Psoas muscle (tissue), 8 donors: ENCODE measurements around the gene BCL7B. TPM values are rescaled to one million over a fixed set of nuclear protein-coding genes. Genes with fewer than 3 reads are reported as not detected.

Experiments used
- ATAC-seq, 4 donors: fragments of 200-7000 bp; cut with Tn5 transposase; one replicate each; pipeline ENCODE4 v1.9.1; 2020; ENCODE audit warnings: moderate library complexity in 3 of 4, mild to moderate bottlenecking in 2 of 4
- DNase-seq, 2 donors: peaks; one replicate each; pipeline ENCODE4 v3.0.0-alpha.2; 2020
- H3K27ac ChIP-seq: fragments of 200-600 bp; one replicate; pipeline ENCODE4 v1.8.0; 2022
- H3K27me3 ChIP-seq, 3 donors: fragments of 200-600 bp in 1 of 3; one replicate each; pipeline versions ENCODE4 v1.6.1 to v1.8.0; 2013 to 2022; ENCODE audit warnings: low read length in 2 of 3, mild to moderate bottlenecking in 2 of 3, moderate library complexity in 1 of 3; ENCODE audit not compliant: insufficient read depth in 3 of 3
- H3K36me3 ChIP-seq, 2 donors: fragments of 200-600 bp in 1 of 2; one replicate each; pipeline versions ENCODE4 v1.6.1 to v1.8.0; 2013 to 2022; ENCODE audit warnings: low read depth in 1 of 2, mild to moderate bottlenecking in 1 of 2, moderate library complexity in 1 of 2; ENCODE audit not compliant: insufficient read depth in 1 of 2
- H3K4me1 ChIP-seq: fragments of 200-600 bp; one replicate; pipeline ENCODE4 v1.8.0; 2022
- H3K4me3 ChIP-seq: fragments of 200-600 bp; one replicate; pipeline ENCODE4 v1.8.0; 2022; ENCODE audit warnings: mild to moderate bottlenecking
- H3K9me3 ChIP-seq: fragments of 200-600 bp; one replicate; pipeline ENCODE4 v1.8.0; 2022
- CTCF ChIP-seq: fragments of 200-600 bp; IDR thresholded peaks from one replicate; pipeline ENCODE4 v1.8.0; 2022; ENCODE audit warnings: antibody characterized with exemption
- whole genome bisulfite sequencing, 3 donors: extraction: QIAGEN DNeasy Blood & Tissue Kit; methylation state at CpG; one replicate each; pipeline versions ENCODE4 v1.1.6 to v1.1.7; 2013; 5-methylcytosine and 5-hydroxymethylcytosine counted together
- intact Hi-C, 2 donors: fragments of 100-400 bp; cut with DNase I; formaldehyde crosslinking; loops; one replicate each; pipeline versions ENCODE4 v1.11.0 to v1.14.2; 2022
- polyA plus RNA-seq, 3 donors: library from polyadenylated mRNA; stranded (reverse); fragments of 200-250 nt; gene quantifications; one replicate each; pipeline ENCODE4 v1.2.3, GENCODE V29; 2013
- total RNA-seq, 4 donors: library from RNA; stranded (reverse); fragmentation: NEBNext Ultra II Directional in 2 of 4; extraction: Animal tissue kit (Norgen Biotek cat#: 25700) in 2 of 4; gene quantifications; one replicate each; pipeline versions ENCODE4 v1.2.1 to v1.2.4, GENCODE V29; 2021 to 2023
- donor health status: healthy with polysubstance abuse.
- donor health status: DM: no; HTN: no; CAD: no; lungs with moderate emphysema.
- donor health status: Bipolar disorder and iron deficiency.
- donor health status: healthy.
- donor health status: DM: yes; HTN: yes; CAD: no.
- donor health status: DM: no; HTN: no; CAD: no.
- donor health status: DM: no; HTN: no; CAD: no.
- donor health status: DM: yes; HTN: yes; CAD: no.

Gene BCL7B
- total and polyA plus RNA-seq, 7 donors: 55.8 to 130 (median 91.9) TPM

- H3K9me3 ChIP-seq: no peaks in the 10 kb centered on the region
- no peak for ATAC-seq
- intact Hi-C loops: no loop called here
- peaks cover 3% of the 10 kb centered on the region for H3K4me1 ChIP-seq
- TF ChIP-seq CTCF: no peak
- WGBS, 3 donors: 90 to 97% (median 92%) methylated on average over 2 of the region's 2 CpGs
- H3K4me3 ChIP-seq: no peak overlapping the region
- no peaks in the 10 kb centered on the region for H3K27me3 ChIP-seq
- H3K27ac ChIP-seq: no peak overlapping the region
- DNase-seq: no peak
- peaks cover 13 to 86% of the 10 kb centered on the region in 2 donors for H3K36me3 ChIP-seq
These were observed 49.9 kb downstream of the BCL7B start for GRCh38 chr7:73507556-73507955.

- no peak overlapping the region for H3K4me3 ChIP-seq
- 50 to 80% (median 72%) methylated on average over 1 of the region's 1 CpG for WGBS, 3 donors
These were observed 52.6 kb downstream of the BCL7B start for GRCh38 chr7:73504920-73505319.

GRCh38 chr7:73504017-73504416 lies 53.5 kb downstream of the BCL7B start:
- ATAC-seq (no peak), DNase-seq (no peak)
- WGBS, 3 donors: 88 to 100% (median 100%) methylated on average over 2 of the region's 2 CpGs
- peaks cover 13 to 99% of the 10 kb centered on the region in 2 donors for H3K36me3 ChIP-seq
- no peak for TF ChIP-seq CTCF
- no peaks in the 10 kb centered on the region for H3K4me1 ChIP-seq
- H3K4me3 ChIP-seq: no peak overlapping the region
- intact Hi-C loops: no loop called here
- no peaks in the 10 kb centered on the region for H3K9me3 ChIP-seq
- H3K27me3 ChIP-seq: no peaks in the 10 kb centered on the region
- no peak overlapping the region for H3K27ac ChIP-seq

More at GRCh38 chr7:73504920-73505319, 52.6 kb downstream of the BCL7B start:
- TF ChIP-seq CTCF: no peak
- intact Hi-C loops: no loop called here
- ATAC-seq (no peak), DNase-seq (no peak)
- Histone ChIP-seq H3K27me3 (no peaks in the 10 kb centered on the region), H3K4me1 (no peaks in the 10 kb centered on the region), H3K9me3 (no peaks in the 10 kb centered on the region), H3K27ac (no peak overlapping the region), H3K36me3 (peaks cover 13 to 99% of the 10 kb centered on the region in 2 donors)

- DNase-seq: no peak
- WGBS, 3 donors: 94 to 97% (median 94%) methylated on average over 5 of the region's 5 CpGs
These were observed 54.3 kb downstream of the BCL7B start for GRCh38 chr7:73503229-73503628.

More at GRCh38 chr7:73503229-73503628, 54.3 kb downstream of the BCL7B start:
- Histone ChIP-seq H3K4me3 (no peak overlapping the region), H3K4me1 (no peaks in the 10 kb centered on the region), H3K27me3 (no peaks in the 10 kb centered on the region), H3K27ac (no peak overlapping the region), H3K9me3 (no peaks in the 10 kb centered on the region), H3K36me3 (peaks cover 13 to 99% of the 10 kb centered on the region in 2 donors)
- ATAC-seq: no peak
- intact Hi-C loops: no loop called here
- no peak for TF ChIP-seq CTCF
